HepG2 (cell line): ENCODE data around the gene USP12. TPM values are rescaled to one million over a fixed set of nuclear protein-coding genes. Genes with fewer than 3 reads are reported as not detected.

Source experiments
- ATAC-seq: fragments of 200-7000 bp; cut with Tn5 transposase; 3 replicates; pipeline ENCODE4 v1.9.1; 2020; ENCODE audit warnings: mild to moderate bottlenecking, moderate library complexity
- BruUV-seq: library from RNA; stranded (reverse); fragments of 400-500 nt; replicated peaks from 2 replicates; lab custom pipeline; 2021; lab: Mats Ljungman, UMichigan
- CTCF ChIA-PET: fragments of 300-600 bp; formaldehyde crosslinking; extraction: SDS; loops from one replicate; lab custom pipeline; 2021; ENCODE audit warnings: low total read pairs, inconsistent platforms, low intra/inter-chr PET ratio; lab: Yijun Ruan, JAX
- POLR2A ChIA-PET: fragments of 350-600 bp; sonication (Branson Sonifier 250); formaldehyde crosslinking; loops from one replicate; lab custom pipeline; 2020; ENCODE audit warnings: antibody characterized with exemption, inconsistent platforms; lab: Yijun Ruan, JAX
- DNase-seq: peaks from one replicate; pipeline ENCODE4 v3.0.0-alpha.2; 2015; ENCODE audit warnings: low spot score
- FAIRE-seq: peaks from 3 replicates; lab custom pipeline; 2011; peaks lifted over from hg19 to GRCh38; lab: Jason Lieb, UNC
- H2AFZ ChIP-seq: one replicate; pipeline ENCODE4 v1.6.1; 2011; ENCODE audit warnings: low read length, inconsistent platforms
- H3K27ac ChIP-seq: fragments of 300-600 bp; 3 replicates; pipeline ENCODE4 v1.8.0; 2011; ENCODE audit warnings: mixed run types, mild to moderate bottlenecking, mixed read lengths, low read length, inconsistent platforms; ENCODE audit not compliant: insufficient read depth; ENCODE audit errors: extremely low read length
- H3K27me3 ChIP-seq, 2 experiments: fragments of 200-600 bp in 1 of 2; 2 replicates in 1 of 2; 3 replicates in 1 of 2; pipeline versions ENCODE4 v1.6.0 to v1.8.0; 2011; ENCODE audit warnings: low read length in 2 of 2, mild to moderate bottlenecking in 2 of 2, moderate library complexity in 2 of 2, inconsistent platforms in 1 of 2; ENCODE audit not compliant: insufficient read depth in 2 of 2, control insufficient read depth in 1 of 2
- H3K36me3 ChIP-seq, 2 experiments: fragments of 200-600 bp in 1 of 2; replicated peaks in 1 of 2; 2 replicates in 1 of 2; 3 replicates in 1 of 2; pipeline versions ENCODE4 v1.5.1 to v1.8.0; 2011; ENCODE audit warnings: low read length in 2 of 2, inconsistent platforms in 1 of 2; ENCODE audit not compliant: insufficient read depth in 2 of 2, control insufficient read depth in 1 of 2
- H3K4me1 ChIP-seq: 2 replicates; pipeline ENCODE4 v1.5.1; 2012; ENCODE audit warnings: low read length, inconsistent platforms; ENCODE audit not compliant: insufficient read depth
- H3K4me2 ChIP-seq: 2 replicates; pipeline ENCODE4 v1.6.0; 2011; ENCODE audit warnings: low read depth, low read length, inconsistent platforms
- H3K4me3 ChIP-seq, 3 experiments: fragments of 200-600 bp in 1 of 3; sonication (generic), shearing (Covaris generic) in 1 of 3; replicated peaks in 1 of 3; 2 replicates each; pipeline ENCODE4 v1.5.1; 2011 to 2016; ENCODE audit warnings: low read length in 3 of 3, inconsistent platforms in 2 of 3, low read depth in 2 of 3, mild to moderate bottlenecking in 2 of 3, control low read depth in 1 of 3, mixed read lengths in 1 of 3; ENCODE audit not compliant: insufficient read depth in 1 of 3
- H3K79me2 ChIP-seq: one replicate; pipeline ENCODE4 v1.6.1; 2011; ENCODE audit warnings: low read length, inconsistent platforms; ENCODE audit not compliant: insufficient read depth
- H3K9ac ChIP-seq: 2 replicates; pipeline ENCODE4 v1.6.0; 2011; ENCODE audit warnings: mild to moderate bottlenecking, low read depth, low read length, inconsistent platforms; ENCODE audit not compliant: insufficient read depth
- H3K9me3 ChIP-seq: 2 replicates; pipeline ENCODE4 v1.5.1; 2012; ENCODE audit warnings: mild to moderate bottlenecking, low read length
- H4K20me1 ChIP-seq: 2 replicates; pipeline ENCODE4 v1.6.0; 2011; ENCODE audit warnings: inconsistent platforms, mild to moderate bottlenecking, low read length, moderate library complexity; ENCODE audit not compliant: insufficient read depth
- ARID3A ChIP-seq: IDR thresholded peaks from 2 replicates; pipeline ENCODE4 v1.6.1; 2012; ENCODE audit warnings: low read depth, low read length, improper control_type of control experiment
- ATF7 ChIP-seq, 2 experiments: fragments of 450-650 bp in 1 of 2; sonication (generic) in 1 of 2; formaldehyde crosslinking in 1 of 2; IDR thresholded peaks; 2 replicates each; pipeline versions ENCODE4 v1.4.0 to v1.6.1; 2016 to 2020; ENCODE audit warnings: antibody characterized with exemption in 1 of 2, mild to moderate bottlenecking in 1 of 2, missing genetic modification reagents in 1 of 2
- HMGXB3 ChIP-seq: sonication (generic); formaldehyde crosslinking; IDR thresholded peaks from 2 replicates; pipeline ENCODE4 v1.4.0; 2020; ENCODE audit warnings: missing genetic modification reagents, borderline replicate concordance
- IRF9 ChIP-seq: sonication (generic); formaldehyde crosslinking; IDR thresholded peaks from 2 replicates; pipeline ENCODE4 v1.8.0; 2022; ENCODE audit warnings: missing genetic modification reagents, mild to moderate bottlenecking, borderline replicate concordance
- MBNL3 ChIP-seq: fragments of 250-450 bp; sonication (Bioruptor Pico); conservative IDR thresholded peaks from 2 replicates; pipeline ENCODE4 v1.8.0; 2022; ENCODE audit warnings: mild to moderate bottlenecking, inconsistent platforms
- POLR2G ChIP-seq: fragments of 200-400 bp; formaldehyde crosslinking; IDR thresholded peaks from 2 replicates; pipeline ENCODE4 v1.6.1; 2018; ENCODE audit warnings: mild to moderate bottlenecking, low read depth, low read length, moderate library complexity
- PREB ChIP-seq: sonication (generic); formaldehyde crosslinking; IDR thresholded peaks from 2 replicates; pipeline ENCODE4 v1.4.0; 2020; ENCODE audit warnings: missing genetic modification reagents
- SMARCE1 ChIP-seq: fragments of 450-650 bp; IDR thresholded peaks from 2 replicates; pipeline ENCODE4 v1.6.1; 2017; ENCODE audit warnings: borderline replicate concordance
- SRSF9 ChIP-seq: fragments of 200-400 bp; formaldehyde crosslinking; IDR thresholded peaks from 2 replicates; pipeline ENCODE4 v1.6.1; 2018; ENCODE audit warnings: borderline replicate concordance, mild to moderate bottlenecking, low read depth, low read length; ENCODE audit not compliant: insufficient read depth, poor library complexity, severe bottlenecking
- TEF ChIP-seq: sonication (generic); formaldehyde crosslinking; IDR thresholded peaks from 2 replicates; pipeline ENCODE4 v1.5.0; 2020; ENCODE audit warnings: missing genetic modification reagents
- ZNF225 ChIP-seq: sonication (generic); formaldehyde crosslinking; IDR thresholded peaks from 2 replicates; pipeline ENCODE4 v1.4.0; 2020; ENCODE audit warnings: mild to moderate bottlenecking, missing genetic modification reagents
- ZNF282 ChIP-seq: fragments of 450-650 bp; IDR thresholded peaks from 2 replicates; pipeline ENCODE4 v1.6.1; 2018; ENCODE audit not compliant: partially characterized antibody
- WGBS: methylation state at CpG from one replicate; pipeline ENCODE4 v1.1.6; 2017; ENCODE audit warnings: low lambda C conversion rate; 5-methylcytosine and 5-hydroxymethylcytosine counted together
- in situ Hi-C: cut with HindIII; loops from 2 replicates; pipeline ENCODE4 v1.10.0; 2017; ENCODE audit warnings: low pct_unique_long_range_greater_than_20kb; ENCODE audit not compliant: extremely low pct_ligation_motif_present
- intact Hi-C: fragments of 100-400 bp; cut with micrococcal nuclease; formaldehyde crosslinking; loops from one replicate; pipeline ENCODE4 v1.10.0; 2022; ENCODE audit not compliant: unreplicated experiment
- polyA plus RNA-seq, 8 experiments: library from polyadenylated mRNA; depleted of rRNA in 3 of 8; stranded (reverse) in 7 of 8; unstranded in 1 of 8; fragments of >200 nt; fragmentation: Illumina TruSeq in 4 of 8; extraction: Trizol in 4 of 8; gene quantifications; 2 replicates each; pipeline versions ENCODE4 v1.2.1 to v1.2.3, GENCODE V29; 2011 to 2016; ENCODE audit warnings: low read depth in 4 of 8, missing spikeins in 1 of 8, mixed read lengths in 1 of 8; ENCODE audit not compliant: insufficient read depth in 1 of 8
- total RNA-seq, 5 experiments: library from RNA; depleted of rRNA; stranded (reverse); fragments of >200 nt; fragmentation: Illumina TruSeq; extraction: Trizol; gene quantifications; 2 replicates each; pipeline ENCODE4 v1.2.3, GENCODE V29; 2016; ENCODE audit warnings: low read depth in 1 of 5

The USP12 gene
- total and polyA plus RNA-seq, 2 of the 13 experiments (the other 11 are each of a cell fraction or from before 2014, with no cell fraction given), result 9.8 to 19.5 TPM

GRCh38 chr13:27112006-27112405, 59.6 kb downstream of the USP12 start (continued):
- TF ChIP-seq PREB (CRISPR knock-in tag) (no peak), SRSF9 (no peak), SMARCE1 (no peak), POLR2G (no peak), HMGXB3 (CRISPR knock-in tag) (no peak)

- ChIA-PET POLR2A (no interaction called here), CTCF (no interaction called here)
- intact Hi-C loops (no loop called here), in situ Hi-C loops (no loop called here)
- DNase-seq, result no peak
- H3K27ac ChIP-seq, result no peak overlapping the region
- no peak overlapping the region for H3K4me3 ChIP-seq
- no TSS peak for BruUV-seq
- H3K9me3 ChIP-seq, result no peaks in the 10 kb centered on the region
- H3K4me2 ChIP-seq, result no peak overlapping the region
- no peaks in the 10 kb centered on the region for H3K27me3 ChIP-seq
- no peaks in the 10 kb centered on the region for H3K79me2 ChIP-seq
- H3K9ac ChIP-seq, result no peak overlapping the region
- no peaks in the 10 kb centered on the region for H4K20me1 ChIP-seq
- WGBS, result 98% methylated on average over 3 of the region's 3 CpGs
- no peak overlapping the region for H2AFZ ChIP-seq
- peaks cover 6% of the 10 kb centered on the region; the same call in 1 of the 2 replicates for H3K4me1 ChIP-seq
- H3K36me3 ChIP-seq, result peaks cover 0 to 6% of the 10 kb centered on the region in 2 experiments; a peak in 1 of 5 replicates
- no peak for FAIRE-seq
- no peak for ATAC-seq
- TF ChIP-seq TEF (CRISPR knock-in tag), result no peak
- no peak for TF ChIP-seq ZNF282
- TF ChIP-seq ARID3A, result no peak
- TF ChIP-seq ATF7 (IDR thresholded peaks at IDR 0.05), result no peak
- no peak for TF ChIP-seq ATF7 (CRISPR knock-in tag; IDR thresholded peaks at IDR 0.05)
- no peak for TF ChIP-seq MBNL3 (CRISPR knock-in tag)
- no peak for TF ChIP-seq IRF9 (CRISPR knock-in tag)
- no peak for TF ChIP-seq ZNF225
Observed at GRCh38 chr13:27110056-27110746, 61.4 kb downstream of the USP12 start.
